HepG2 (cell line): ENCODE measurements around the gene WDR87. TPM values are rescaled to one million over a fixed set of nuclear protein-coding genes. Genes with fewer than 3 reads are reported as not detected.

Experiments used
- ATAC-seq: fragments of 200-7000 bp; cut with Tn5 transposase; 3 replicates; pipeline ENCODE4 v1.9.1; 2020; ENCODE audit warnings: mild to moderate bottlenecking, moderate library complexity
- BruUV-seq: library from RNA; stranded (reverse); fragments of 400-500 nt; replicated peaks from 2 replicates; lab custom pipeline; 2021; lab: Mats Ljungman, UMichigan
- CTCF ChIA-PET: fragments of 300-600 bp; formaldehyde crosslinking; extraction: SDS; loops from one replicate; lab custom pipeline; 2021; ENCODE audit warnings: low total read pairs, inconsistent platforms, low intra/inter-chr PET ratio; lab: Yijun Ruan, JAX
- POLR2A ChIA-PET: fragments of 350-600 bp; sonication (Branson Sonifier 250); formaldehyde crosslinking; loops from one replicate; lab custom pipeline; 2020; ENCODE audit warnings: antibody characterized with exemption, inconsistent platforms; lab: Yijun Ruan, JAX
- DNase-seq: peaks from one replicate; pipeline ENCODE4 v3.0.0-alpha.2; 2015; ENCODE audit warnings: low spot score
- FAIRE-seq: peaks from 3 replicates; lab custom pipeline; 2011; peaks lifted over from hg19 to GRCh38; lab: Jason Lieb, UNC
- H2AFZ ChIP-seq: one replicate; pipeline ENCODE4 v1.6.1; 2011; ENCODE audit warnings: low read length, inconsistent platforms
- H3K27ac ChIP-seq: fragments of 300-600 bp; 3 replicates; pipeline ENCODE4 v1.8.0; 2011; ENCODE audit warnings: mixed run types, mild to moderate bottlenecking, mixed read lengths, low read length, inconsistent platforms; ENCODE audit not compliant: insufficient read depth; ENCODE audit errors: extremely low read length
- H3K27me3 ChIP-seq, 2 experiments: fragments of 200-600 bp in 1 of 2; 2 replicates in 1 of 2; 3 replicates in 1 of 2; pipeline versions ENCODE4 v1.6.0 to v1.8.0; 2011; ENCODE audit warnings: low read length in 2 of 2, mild to moderate bottlenecking in 2 of 2, moderate library complexity in 2 of 2, inconsistent platforms in 1 of 2; ENCODE audit not compliant: insufficient read depth in 2 of 2, control insufficient read depth in 1 of 2
- H3K36me3 ChIP-seq, 2 experiments: fragments of 200-600 bp in 1 of 2; replicated peaks in 1 of 2; 2 replicates in 1 of 2; 3 replicates in 1 of 2; pipeline versions ENCODE4 v1.5.1 to v1.8.0; 2011; ENCODE audit warnings: low read length in 2 of 2, inconsistent platforms in 1 of 2; ENCODE audit not compliant: insufficient read depth in 2 of 2, control insufficient read depth in 1 of 2
- H3K4me1 ChIP-seq: 2 replicates; pipeline ENCODE4 v1.5.1; 2012; ENCODE audit warnings: low read length, inconsistent platforms; ENCODE audit not compliant: insufficient read depth
- H3K4me2 ChIP-seq: 2 replicates; pipeline ENCODE4 v1.6.0; 2011; ENCODE audit warnings: low read depth, low read length, inconsistent platforms
- H3K4me3 ChIP-seq, 3 experiments: fragments of 200-600 bp in 1 of 3; sonication (generic), shearing (Covaris generic) in 1 of 3; replicated peaks in 1 of 3; 2 replicates each; pipeline ENCODE4 v1.5.1; 2011 to 2016; ENCODE audit warnings: low read length in 3 of 3, inconsistent platforms in 2 of 3, low read depth in 2 of 3, mild to moderate bottlenecking in 2 of 3, control low read depth in 1 of 3, mixed read lengths in 1 of 3; ENCODE audit not compliant: insufficient read depth in 1 of 3
- H3K79me2 ChIP-seq: one replicate; pipeline ENCODE4 v1.6.1; 2011; ENCODE audit warnings: low read length, inconsistent platforms; ENCODE audit not compliant: insufficient read depth
- H3K9ac ChIP-seq: 2 replicates; pipeline ENCODE4 v1.6.0; 2011; ENCODE audit warnings: mild to moderate bottlenecking, low read depth, low read length, inconsistent platforms; ENCODE audit not compliant: insufficient read depth
- H3K9me3 ChIP-seq: 2 replicates; pipeline ENCODE4 v1.5.1; 2012; ENCODE audit warnings: mild to moderate bottlenecking, low read length
- H4K20me1 ChIP-seq: 2 replicates; pipeline ENCODE4 v1.6.0; 2011; ENCODE audit warnings: inconsistent platforms, mild to moderate bottlenecking, low read length, moderate library complexity; ENCODE audit not compliant: insufficient read depth
- HDAC1 ChIP-seq: sonication (generic); formaldehyde crosslinking; IDR thresholded peaks from 2 replicates; pipeline ENCODE4 v1.5.1; 2020; ENCODE audit warnings: mild to moderate bottlenecking, missing genetic modification reagents
- WIZ ChIP-seq: sonication (generic); formaldehyde crosslinking; IDR thresholded peaks from 2 replicates; pipeline ENCODE4 v1.5.1; 2020; ENCODE audit warnings: mild to moderate bottlenecking, missing genetic modification reagents
- ZNF138 ChIP-seq: sonication (generic); formaldehyde crosslinking; IDR thresholded peaks from 2 replicates; pipeline ENCODE4 v1.5.0; 2020; ENCODE audit warnings: mild to moderate bottlenecking, low read depth, missing genetic modification reagents
- ZNF17 ChIP-seq: sonication (generic); formaldehyde crosslinking; IDR thresholded peaks from 2 replicates; pipeline ENCODE4 v1.5.0; 2020; ENCODE audit warnings: mild to moderate bottlenecking, missing genetic modification reagents
- ZNF20 ChIP-seq: sonication (generic); formaldehyde crosslinking; IDR thresholded peaks from 2 replicates; pipeline ENCODE4 v1.4.0; 2020; ENCODE audit warnings: mild to moderate bottlenecking, moderate library complexity, missing genetic modification reagents
- ZNF484 ChIP-seq: sonication (generic); formaldehyde crosslinking; IDR thresholded peaks from 2 replicates; pipeline ENCODE4 v1.5.1; 2020; ENCODE audit warnings: mild to moderate bottlenecking, low read depth, missing genetic modification reagents, borderline replicate concordance
- ZNF550 ChIP-seq: sonication (generic); formaldehyde crosslinking; IDR thresholded peaks from 2 replicates; pipeline ENCODE4 v1.4.0; 2020; ENCODE audit warnings: mild to moderate bottlenecking, missing genetic modification reagents, borderline replicate concordance
- WGBS: methylation state at CpG from one replicate; pipeline ENCODE4 v1.1.6; 2017; ENCODE audit warnings: low lambda C conversion rate; 5-methylcytosine and 5-hydroxymethylcytosine counted together
- in situ Hi-C: cut with HindIII; loops from 2 replicates; pipeline ENCODE4 v1.10.0; 2017; ENCODE audit warnings: low pct_unique_long_range_greater_than_20kb; ENCODE audit not compliant: extremely low pct_ligation_motif_present
- intact Hi-C: fragments of 100-400 bp; cut with micrococcal nuclease; formaldehyde crosslinking; loops from one replicate; pipeline ENCODE4 v1.10.0; 2022; ENCODE audit not compliant: unreplicated experiment
- polyA plus RNA-seq, 8 experiments: library from polyadenylated mRNA; depleted of rRNA in 3 of 8; stranded (reverse) in 7 of 8; unstranded in 1 of 8; fragments of >200 nt; fragmentation: Illumina TruSeq in 4 of 8; extraction: Trizol in 4 of 8; gene quantifications; 2 replicates each; pipeline versions ENCODE4 v1.2.1 to v1.2.3, GENCODE V29; 2011 to 2016; ENCODE audit warnings: low read depth in 4 of 8, missing spikeins in 1 of 8, mixed read lengths in 1 of 8; ENCODE audit not compliant: insufficient read depth in 1 of 8
- total RNA-seq, 5 experiments: library from RNA; depleted of rRNA; stranded (reverse); fragments of >200 nt; fragmentation: Illumina TruSeq; extraction: Trizol; gene quantifications; 2 replicates each; pipeline ENCODE4 v1.2.3, GENCODE V29; 2016; ENCODE audit warnings: low read depth in 1 of 5
- TF ChIP-seq, protein P1 (sequence below): sonication (generic); formaldehyde crosslinking; IDR thresholded peaks from 2 replicates; pipeline ENCODE4 v1.9.0; 2022; ENCODE audit warnings: missing genetic modification reagents, mild to moderate bottlenecking, borderline replicate concordance

WDR87 gene
- total and polyA plus RNA-seq, 2 of the 13 experiments (the other 11 are each of a cell fraction or from before 2014, with no cell fraction given), result not detected

DNA sequence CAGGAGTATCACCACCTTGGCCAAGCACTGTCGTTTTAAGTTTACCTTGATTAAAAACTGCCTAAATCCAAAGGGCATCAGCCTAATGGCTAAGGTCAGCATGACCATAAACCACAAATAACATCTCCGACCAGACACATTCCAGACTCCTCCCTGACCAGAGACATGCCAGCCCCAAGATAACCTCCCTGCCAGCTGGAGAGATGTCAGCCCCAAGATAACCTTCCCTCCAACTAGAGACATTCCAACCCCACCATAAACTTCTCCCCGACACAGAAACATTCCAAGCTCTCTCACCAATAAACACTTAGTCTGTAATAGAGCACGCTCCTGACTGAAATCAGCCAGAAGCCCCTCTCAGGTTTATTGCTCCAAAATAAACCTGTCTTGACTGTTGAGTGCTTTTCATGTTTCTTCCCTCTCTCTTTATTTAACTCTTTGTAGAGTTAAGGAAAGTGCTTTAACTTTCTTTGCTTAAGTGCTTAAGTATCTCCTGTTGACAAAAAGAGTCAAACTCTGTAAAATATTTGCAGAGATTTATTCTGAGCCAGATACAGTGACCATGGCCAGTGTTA lies 36.5 kb downstream of the WDR87 start:
- H3K4me2 ChIP-seq, result no peak overlapping the region
- H3K9ac ChIP-seq, result no peak overlapping the region
- no peak for ATAC-seq
- peaks cover 6% of the 10 kb centered on the region for H3K4me1 ChIP-seq
- TF ChIP-seq WIZ, result no peak
- TF ChIP-seq ZNF20 (CRISPR knock-in tag), result no peak
- no peak for TF ChIP-seq ZNF138 (CRISPR knock-in tag)
- TF ChIP-seq ZNF17 (CRISPR knock-in tag), result no peak
- TF ChIP-seq, protein P1, sequence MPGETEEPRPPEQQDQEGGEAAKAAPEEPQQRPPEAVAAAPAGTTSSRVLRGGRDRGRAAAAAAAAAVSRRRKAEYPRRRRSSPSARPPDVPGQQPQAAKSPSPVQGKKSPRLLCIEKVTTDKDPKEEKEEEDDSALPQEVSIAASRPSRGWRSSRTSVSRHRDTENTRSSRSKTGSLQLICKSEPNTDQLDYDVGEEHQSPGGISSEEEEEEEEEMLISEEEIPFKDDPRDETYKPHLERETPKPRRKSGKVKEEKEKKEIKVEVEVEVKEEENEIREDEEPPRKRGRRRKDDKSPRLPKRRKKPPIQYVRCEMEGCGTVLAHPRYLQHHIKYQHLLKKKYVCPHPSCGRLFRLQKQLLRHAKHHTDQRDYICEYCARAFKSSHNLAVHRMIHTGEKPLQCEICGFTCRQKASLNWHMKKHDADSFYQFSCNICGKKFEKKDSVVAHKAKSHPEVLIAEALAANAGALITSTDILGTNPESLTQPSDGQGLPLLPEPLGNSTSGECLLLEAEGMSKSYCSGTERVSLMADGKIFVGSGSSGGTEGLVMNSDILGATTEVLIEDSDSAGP, result no peak
- TF ChIP-seq ZNF484 (CRISPR knock-in tag), result no peak
- no peak for TF ChIP-seq HDAC1 (CRISPR knock-in tag)
- TF ChIP-seq ZNF550 (CRISPR knock-in tag), result no peak
- peaks cover 6% of the 10 kb centered on the region; the same call in 1 of the 2 replicates for H3K9me3 ChIP-seq
- in situ Hi-C loops (no loop called here), intact Hi-C loops (no loop called here)
- H2AFZ ChIP-seq, result no peak overlapping the region
- WGBS, result 2% methylated on average over 4 of the region's 4 CpGs
- H3K36me3 ChIP-seq, result no peaks in the 10 kb centered on the region
- no peaks in the 10 kb centered on the region for H4K20me1 ChIP-seq
- no TSS peak for BruUV-seq
- H3K27me3 ChIP-seq, result no peaks in the 10 kb centered on the region
- ChIA-PET CTCF (no interaction called here), POLR2A (no interaction called here)
- H3K4me3 ChIP-seq, result no peak overlapping the region
- no peaks in the 10 kb centered on the region for H3K79me2 ChIP-seq
- no peak overlapping the region for H3K27ac ChIP-seq
- FAIRE-seq, result no peak
- DNase-seq, result no peak
